Neural cell (in vitro differentiated cells): ENCODE measurements around the gene TSPAN32. TPM values are rescaled to one million over a fixed set of nuclear protein-coding genes. Genes with fewer than 3 reads are reported as not detected.

Source experiments
- H2AFZ ChIP-seq: fragments of 200-600, 300-800 bp; sonication (generic), shearing (Covaris generic); 2 replicates; pipeline ENCODE4 v1.6.0; 2014; ENCODE audit warnings: low read depth, mild to moderate bottlenecking, antibody characterized with exemption, low read length, moderate library complexity
- H3F3A ChIP-seq: fragments of 200-600 bp; shearing (Covaris generic); 2 replicates; pipeline ENCODE4 v1.6.1; 2016; ENCODE audit warnings: mild to moderate bottlenecking, moderate library complexity, mixed read lengths, antibody characterized with exemption, low read length; ENCODE audit not compliant: insufficient read depth, poor library complexity, severe bottlenecking
- H3K27ac ChIP-seq: fragments of 200-600, 300-800 bp; sonication (generic), shearing (Covaris generic); 2 replicates; pipeline ENCODE4 v1.5.1; 2014; ENCODE audit warnings: mild to moderate bottlenecking, low read length, moderate library complexity
- H3K27me3 ChIP-seq: fragments of 300-800, 200-600 bp; sonication (generic), shearing (Covaris generic); 2 replicates; pipeline ENCODE4 v1.6.0; 2014; ENCODE audit warnings: mild to moderate bottlenecking, low read depth, low read length, moderate library complexity; ENCODE audit not compliant: insufficient read depth
- H3K36me3 ChIP-seq: fragments of 300-800, 200-600 bp; sonication (generic), shearing (Covaris generic); 2 replicates; pipeline ENCODE4 v1.5.1; 2014; ENCODE audit warnings: mild to moderate bottlenecking, antibody characterized with exemption, low read length, moderate library complexity; ENCODE audit not compliant: insufficient read depth
- H3K4me2 ChIP-seq: fragments of 300-800, 200-600 bp; sonication (generic), shearing (Covaris generic); 2 replicates; pipeline ENCODE4 v1.6.0; 2014; ENCODE audit warnings: mild to moderate bottlenecking, low read length
- H3K4me3 ChIP-seq: fragments of 300-800, 200-600 bp; sonication (generic), shearing (Covaris generic); 2 replicates; pipeline ENCODE4 v1.5.1; 2014; ENCODE audit warnings: mild to moderate bottlenecking, low read length, moderate library complexity
- H3K79me2 ChIP-seq: fragments of 200-600 bp; shearing (Covaris generic); replicated peaks from 2 replicates; pipeline ENCODE4 v1.6.0; 2014; ENCODE audit warnings: mild to moderate bottlenecking, low read length, moderate library complexity; ENCODE audit not compliant: insufficient read depth
- H3K9ac ChIP-seq: fragments of 300-800, 200-600 bp; sonication (generic), shearing (Covaris generic); 2 replicates; pipeline ENCODE4 v1.6.1; 2016; ENCODE audit warnings: mild to moderate bottlenecking, low read length, mixed read lengths
- H3K9me2 ChIP-seq: fragments of 200-600 bp; shearing (Covaris generic); 2 replicates; pipeline ENCODE4 v1.6.1; 2016; ENCODE audit warnings: mild to moderate bottlenecking, low read length, mixed read lengths; ENCODE audit not compliant: insufficient read depth
- H3K9me3 ChIP-seq: fragments of 200-600, 300-800 bp; sonication (generic), shearing (Covaris generic); 2 replicates; pipeline ENCODE4 v1.6.1; 2016; ENCODE audit warnings: mild to moderate bottlenecking, mixed run types, low read length, moderate library complexity, mixed read lengths
- H4K20me1 ChIP-seq: fragments of 200-600 bp; shearing (Covaris generic); 2 replicates; pipeline ENCODE4 v1.6.1; 2016; ENCODE audit warnings: mild to moderate bottlenecking, mixed run types; ENCODE audit not compliant: insufficient read depth
- CTCF ChIP-seq: fragments of 450-650 bp; IDR thresholded peaks from 2 replicates; pipeline ENCODE4 v1.5.1; 2014; ENCODE audit warnings: antibody characterized with exemption, mild to moderate bottlenecking, moderate library complexity; ENCODE audit not compliant: poor library complexity, severe bottlenecking
- EP300 ChIP-seq: fragments of 450-650 bp; conservative IDR thresholded peaks from 2 replicates; pipeline ENCODE4 v1.6.1; 2014; ENCODE audit warnings: antibody characterized with exemption, mild to moderate bottlenecking, moderate library complexity; ENCODE audit not compliant: poor library complexity, severe bottlenecking
- EZH2 ChIP-seq: fragments of 200-600, 300-800 bp; shearing (Covaris generic), sonication (generic); IDR thresholded peaks from 2 replicates; pipeline ENCODE4 v1.6.1; 2014; ENCODE audit warnings: antibody characterized with exemption, low read length, borderline replicate concordance, mild to moderate bottlenecking; ENCODE audit not compliant: insufficient read depth, poor library complexity, severe bottlenecking
- MXI1 ChIP-seq: fragments of 450-650 bp; conservative IDR thresholded peaks from 2 replicates; pipeline ENCODE4 v1.6.1; 2014; ENCODE audit warnings: antibody characterized with exemption, mild to moderate bottlenecking; ENCODE audit not compliant: poor library complexity, severe bottlenecking
- POLR2AphosphoS5 ChIP-seq: IDR thresholded peaks from 2 replicates; pipeline ENCODE4 v1.6.1; 2012
- RAD21 ChIP-seq: fragments of 450-650 bp; conservative IDR thresholded peaks from 2 replicates; pipeline ENCODE4 v1.6.1; 2014; ENCODE audit warnings: antibody characterized with exemption, mild to moderate bottlenecking, moderate library complexity
- REST ChIP-seq: IDR thresholded peaks from 2 replicates; pipeline ENCODE4 v1.6.1; 2012; ENCODE audit warnings: borderline replicate concordance
- SMC3 ChIP-seq: fragments of 450-650 bp; conservative IDR thresholded peaks from 2 replicates; pipeline ENCODE4 v1.6.1; 2014; ENCODE audit warnings: antibody characterized with exemption, mild to moderate bottlenecking, moderate library complexity; ENCODE audit not compliant: poor library complexity
- TAF1 ChIP-seq: IDR thresholded peaks from 2 replicates; pipeline ENCODE4 v1.6.1; 2012; ENCODE audit warnings: low read depth
- polyA plus RNA-seq: library from polyadenylated mRNA; depleted of rRNA; stranded (reverse); fragments of >200 nt; gene quantifications from 2 replicates; pipeline ENCODE4 v1.2.3, GENCODE V29; 2014

TSPAN32 gene
- polyA plus RNA-seq, 1 donor from 2014 or later = not detected

GRCh38 chr11:2348986-2349385 lies 47.2 kb downstream of the TSPAN32 start:
- Histone ChIP-seq H3K9me3 (peaks cover 7% of the 10 kb centered on the region), H3K79me2 (no peaks in the 10 kb centered on the region), H3K36me3 (no peaks in the 10 kb centered on the region), H3K27me3 (no peaks in the 10 kb centered on the region), H3K4me2 (no peak overlapping the region), H3K4me3 (no peak overlapping the region), H4K20me1 (no peaks in the 10 kb centered on the region), H2AFZ (no peak overlapping the region), H3K9me2 (no peaks in the 10 kb centered on the region), H3F3A (no peaks in the 10 kb centered on the region), H3K9ac (no peak overlapping the region), H3K27ac (no peak overlapping the region)
- TF ChIP-seq SMC3 = no peak
- TF ChIP-seq REST = no peak
- TF ChIP-seq TAF1 = no peak
- no peak for TF ChIP-seq POLR2AphosphoS5
- TF ChIP-seq EZH2 = no peak
- TF ChIP-seq RAD21 = no peak

GRCh38 chr11:2351701-2352100 lies 49.9 kb downstream of the TSPAN32 start:
- Histone ChIP-seq H3K27ac (no peak overlapping the region), H3K79me2 (no peaks in the 10 kb centered on the region), H3K9me3 (peaks cover 3% of the 10 kb centered on the region), H3K9ac (no peak overlapping the region), H3K4me3 (no peak overlapping the region), H2AFZ (no peak overlapping the region), H3K9me2 (no peaks in the 10 kb centered on the region), H3K4me2 (no peak overlapping the region), H3F3A (no peaks in the 10 kb centered on the region), H3K27me3 (no peaks in the 10 kb centered on the region), H3K36me3 (no peaks in the 10 kb centered on the region), H4K20me1 (no peaks in the 10 kb centered on the region)
- TF ChIP-seq TAF1 (no peak), RAD21 (no peak)

- Histone ChIP-seq H3K4me2 (no peak overlapping the region), H3K9ac (no peak overlapping the region)
Measured at GRCh38 chr11:2352420-2352819, 50.6 kb downstream of the TSPAN32 start.

More at GRCh38 chr11:2352420-2352819, 50.6 kb downstream of the TSPAN32 start:
- H3K79me2 ChIP-seq = no peaks in the 10 kb centered on the region
- no peaks in the 10 kb centered on the region for H3K9me2 ChIP-seq
- peaks cover 3% of the 10 kb centered on the region for H3K9me3 ChIP-seq
- no peak overlapping the region for H2AFZ ChIP-seq
- no peak for TF ChIP-seq TAF1
- no peak for TF ChIP-seq RAD21
- TF ChIP-seq EZH2 = no peak
- no peak for TF ChIP-seq CTCF
- no peak for TF ChIP-seq EP300
- no peak for TF ChIP-seq MXI1
- TF ChIP-seq POLR2AphosphoS5 = no peak
- TF ChIP-seq REST = no peak
- TF ChIP-seq SMC3 = no peak
- H3K4me3 ChIP-seq = no peak overlapping the region
- H3K27ac ChIP-seq = no peak overlapping the region
- H3K36me3 ChIP-seq = no peaks in the 10 kb centered on the region
- H3K27me3 ChIP-seq = no peaks in the 10 kb centered on the region
- H3F3A ChIP-seq = no peaks in the 10 kb centered on the region
- no peaks in the 10 kb centered on the region for H4K20me1 ChIP-seq
